HuH-7 (cell line): ENCODE data around the gene GRAMD1A.
"Not testable (repeated sequence)": the region's sequence is repeated elsewhere in the genome, so short reads cannot be mapped to it uniquely, and the experiment has no call there.

Source experiments
- DNase-seq: peaks from one replicate; pipeline ENCODE4 v3.0.0; 2011; ENCODE audit warnings: low spot score

GRAMD1A gene

GRCh38 chr19:35021016-35021415 is 20.9 kb downstream of the GRAMD1A start:
- DNase-seq, result no peak

- DNase-seq, result no peak
Measured at GRCh38 chr19:35021596-35021995, 21.5 kb downstream of the GRAMD1A start.

GRCh38 chr19:35022460-35022859 is 22.3 kb downstream of the GRAMD1A start:
- no peak for DNase-seq

- no peak for DNase-seq
Measured at GRCh38 chr19:35023428-35023827, 23.3 kb downstream of the GRAMD1A start.

- DNase-seq, result no peak
Measured at GRCh38 chr19:35024095-35024494, 24.0 kb downstream of the GRAMD1A start.

GRCh38 chr19:35025969-35026368 is 25.8 kb downstream of the GRAMD1A start:
- no peak for DNase-seq

- no peak for DNase-seq
Measured at GRCh38 chr19:35026418-35026817, 26.3 kb downstream of the GRAMD1A start.

- DNase-seq, result no peak
Measured at GRCh38 chr19:35027009-35027408, 26.9 kb downstream of the GRAMD1A start.

- no peak for DNase-seq
Measured at GRCh38 chr19:35027851-35028599, 27.9 kb downstream of the GRAMD1A start.

GRCh38 chr19:35028600-35028885 is 28.4 kb downstream of the GRAMD1A start:
- not testable (repeated sequence) for DNase-seq

- DNase-seq, result not testable (repeated sequence)
Measured at GRCh38 chr19:35029275-35029736, 29.2 kb downstream of the GRAMD1A start.

GRCh38 chr19:35029737-35030256 is 29.7 kb downstream of the GRAMD1A start:
- DNase-seq, result peak; percentile 71

- DNase-seq, result peak; percentile 84
Measured at GRCh38 chr19:35030257-35031071, 30.3 kb downstream of the GRAMD1A start, which contains the start of gene SCN1B. Gene SCN1B (plus strand): TSS chr19:35030470. CDS start chr19:35030821, 351 bp downstream.

GRCh38 chr19:35031072-35031881 is 31.2 kb downstream of the GRAMD1A start:
- DNase-seq, result peak; percentile 55

- DNase-seq, result no peak
Measured at GRCh38 chr19:35032356-35032865, 32.3 kb downstream of the GRAMD1A start.

GRCh38 chr19:35033067-35034004 is 33.2 kb downstream of the GRAMD1A start:
- no peak for DNase-seq

GRCh38 chr19:35034005-35034502 is 33.9 kb downstream of the GRAMD1A start:
- DNase-seq, result no peak

- no peak for DNase-seq
Measured at GRCh38 chr19:35034588-35035382, 34.7 kb downstream of the GRAMD1A start.

- DNase-seq, result no peak
Measured at GRCh38 chr19:35037716-35038622, 37.8 kb downstream of the GRAMD1A start.
